Measurements from ENCODE around the gene CRYBB2. TPM values are rescaled to one million over a fixed set of nuclear protein-coding genes. Genes with fewer than 3 reads are reported as not detected.

CRYBB2 gene
- total RNA-seq, 1 donor from 2014 or later, result not detected

DNA sequence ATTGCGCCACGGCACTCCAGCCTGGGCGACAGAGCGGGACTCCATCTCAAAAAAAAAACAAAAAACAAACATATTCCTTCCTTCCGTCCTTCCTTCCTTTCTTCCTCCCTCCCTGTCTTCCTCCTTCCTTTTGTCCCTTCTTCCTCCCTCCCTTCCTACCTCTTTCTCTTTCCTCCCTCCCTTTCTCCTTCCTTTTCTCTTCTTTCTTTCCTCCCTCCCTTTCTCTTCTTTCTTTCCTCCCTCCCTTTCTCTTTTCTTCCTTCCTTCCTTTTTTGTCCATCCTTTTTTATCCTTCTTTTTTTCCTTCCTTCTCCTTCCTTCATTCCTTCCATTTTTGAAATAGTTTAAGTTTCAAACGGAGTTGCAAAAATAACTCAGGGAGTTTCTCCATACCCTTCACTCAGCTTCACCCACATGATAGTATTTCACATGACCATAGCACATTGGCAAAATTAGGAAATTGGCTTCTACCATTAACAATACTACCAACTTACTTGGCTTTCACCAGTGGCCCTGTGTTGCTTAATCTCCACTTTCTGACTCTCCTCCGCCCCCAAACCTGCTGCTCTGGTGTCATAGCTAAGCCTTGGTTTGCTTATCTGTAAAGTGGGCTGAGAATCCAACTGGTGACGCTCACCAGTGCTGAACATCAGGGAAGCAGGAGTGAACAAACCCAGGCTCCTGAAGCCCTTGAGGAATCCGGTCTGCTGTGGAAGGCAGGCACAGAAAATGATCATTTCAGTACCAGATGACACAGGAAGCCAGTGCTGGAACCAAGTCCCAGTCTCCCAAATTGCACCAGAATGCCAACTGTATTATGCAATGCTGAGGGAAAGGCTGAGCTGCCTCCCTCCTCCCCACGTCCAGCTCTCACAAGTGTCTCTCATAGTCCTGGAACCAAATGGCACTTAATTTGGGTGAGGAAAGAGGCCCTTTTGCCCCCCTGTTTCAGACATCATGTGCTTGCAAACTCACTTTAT is 37.0 kb upstream of the CRYBB2 start:
- Mint-ChIP-seq H3K4me3 (no peak overlapping the region), H3K27ac (no peak overlapping the region), H3K36me3 (peaks cover 39% of the 10 kb centered on the region), H3K27me3 (ENCODE audit: low read depth) (no peaks in the 10 kb centered on the region), H3K4me1 (no peaks in the 10 kb centered on the region), H3K9me3 (peaks cover 9% of the 10 kb centered on the region)
- DNase-seq (ENCODE audit: low spot score in 2 of 2, unreplicated experiment in 2 of 2), result no peak
- TF ChIP-seq, protein P1, sequence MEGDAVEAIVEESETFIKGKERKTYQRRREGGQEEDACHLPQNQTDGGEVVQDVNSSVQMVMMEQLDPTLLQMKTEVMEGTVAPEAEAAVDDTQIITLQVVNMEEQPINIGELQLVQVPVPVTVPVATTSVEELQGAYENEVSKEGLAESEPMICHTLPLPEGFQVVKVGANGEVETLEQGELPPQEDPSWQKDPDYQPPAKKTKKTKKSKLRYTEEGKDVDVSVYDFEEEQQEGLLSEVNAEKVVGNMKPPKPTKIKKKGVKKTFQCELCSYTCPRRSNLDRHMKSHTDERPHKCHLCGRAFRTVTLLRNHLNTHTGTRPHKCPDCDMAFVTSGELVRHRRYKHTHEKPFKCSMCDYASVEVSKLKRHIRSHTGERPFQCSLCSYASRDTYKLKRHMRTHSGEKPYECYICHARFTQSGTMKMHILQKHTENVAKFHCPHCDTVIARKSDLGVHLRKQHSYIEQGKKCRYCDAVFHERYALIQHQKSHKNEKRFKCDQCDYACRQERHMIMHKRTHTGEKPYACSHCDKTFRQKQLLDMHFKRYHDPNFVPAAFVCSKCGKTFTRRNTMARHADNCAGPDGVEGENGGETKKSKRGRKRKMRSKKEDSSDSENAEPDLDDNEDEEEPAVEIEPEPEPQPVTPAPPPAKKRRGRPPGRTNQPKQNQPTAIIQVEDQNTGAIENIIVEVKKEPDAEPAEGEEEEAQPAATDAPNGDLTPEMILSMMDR (IDR thresholded peaks at IDR 0.05; ENCODE audit: unreplicated experiment), result no peak

DNA sequence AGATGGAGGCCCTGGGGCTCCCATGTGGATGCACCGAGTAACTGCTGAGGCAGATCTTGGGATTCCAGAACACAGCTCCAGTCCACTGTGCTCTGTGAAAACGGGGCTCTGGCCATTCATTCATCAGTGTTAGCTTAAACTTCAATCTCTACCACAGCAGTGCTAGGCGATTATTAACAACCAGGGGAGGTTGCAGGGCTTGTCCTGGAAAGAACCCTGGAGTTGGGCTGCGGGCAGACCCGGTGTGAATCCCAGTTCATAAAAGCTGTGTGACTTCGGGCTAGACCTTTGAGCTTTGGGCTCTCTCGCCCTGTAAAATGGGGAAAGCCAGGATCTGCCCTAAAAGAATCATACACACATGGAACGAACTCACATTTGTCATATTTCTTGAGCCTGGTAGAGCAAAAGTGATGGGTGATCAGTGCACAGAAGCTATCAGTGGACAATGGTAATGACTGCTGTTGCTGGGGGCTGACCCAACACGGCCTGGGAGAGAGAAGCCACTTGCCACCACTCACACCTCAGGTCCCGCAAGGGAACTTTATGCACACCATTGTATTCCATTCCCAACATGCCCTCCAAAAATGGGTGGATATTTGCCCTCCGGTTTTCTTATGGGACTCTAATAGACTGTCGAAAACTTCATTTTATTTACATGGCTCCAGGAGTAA is 35.4 kb upstream of the CRYBB2 start:
- Mint-ChIP-seq H3K4me1 (no peaks in the 10 kb centered on the region), H3K4me3 (no peak overlapping the region), H3K27ac (no peak overlapping the region), H3K9me3 (peaks cover 9% of the 10 kb centered on the region), H3K36me3 (peaks cover 40% of the 10 kb centered on the region), H3K27me3 (ENCODE audit: low read depth) (no peaks in the 10 kb centered on the region)
- no peak for DNase-seq (ENCODE audit: low spot score in 2 of 2, unreplicated experiment in 2 of 2)
- TF ChIP-seq, protein P1 (IDR thresholded peaks at IDR 0.05; ENCODE audit: unreplicated experiment), result no peak

DNA sequence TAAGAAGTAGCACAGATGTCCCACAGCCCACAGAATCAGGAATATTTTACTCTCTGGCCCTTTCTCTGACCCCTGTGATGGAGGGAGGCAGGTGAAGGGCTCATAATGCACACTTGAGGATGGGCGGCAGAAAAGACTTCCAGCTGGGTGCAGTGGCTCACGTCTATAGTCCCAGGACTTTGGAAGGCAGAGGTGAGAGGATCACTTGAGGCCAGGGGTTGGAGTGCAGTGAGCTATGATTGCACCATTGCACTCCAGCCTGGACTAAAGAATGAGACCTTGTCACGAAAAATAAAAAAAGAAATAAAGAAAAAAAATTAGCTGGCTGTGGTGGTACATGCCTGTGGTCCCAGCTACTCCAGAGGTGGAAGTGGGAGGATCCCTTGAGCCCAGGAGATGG is 33.3 kb upstream of the CRYBB2 start:
- H3K9me3 Mint-ChIP-seq, result no peaks in the 10 kb centered on the region
- DNase-seq (ENCODE audit: low spot score in 2 of 2, unreplicated experiment in 2 of 2), result no peak
- H3K27me3 Mint-ChIP-seq (ENCODE audit: low read depth), result no peaks in the 10 kb centered on the region
- no peaks in the 10 kb centered on the region for H3K4me1 Mint-ChIP-seq
- H3K27ac Mint-ChIP-seq, result no peak overlapping the region
- H3K36me3 Mint-ChIP-seq, result peaks cover 39% of the 10 kb centered on the region
- TF ChIP-seq, protein P1 (IDR thresholded peaks at IDR 0.05; ENCODE audit: unreplicated experiment), result no peak
- H3K4me3 Mint-ChIP-seq, result no peak overlapping the region

DNA sequence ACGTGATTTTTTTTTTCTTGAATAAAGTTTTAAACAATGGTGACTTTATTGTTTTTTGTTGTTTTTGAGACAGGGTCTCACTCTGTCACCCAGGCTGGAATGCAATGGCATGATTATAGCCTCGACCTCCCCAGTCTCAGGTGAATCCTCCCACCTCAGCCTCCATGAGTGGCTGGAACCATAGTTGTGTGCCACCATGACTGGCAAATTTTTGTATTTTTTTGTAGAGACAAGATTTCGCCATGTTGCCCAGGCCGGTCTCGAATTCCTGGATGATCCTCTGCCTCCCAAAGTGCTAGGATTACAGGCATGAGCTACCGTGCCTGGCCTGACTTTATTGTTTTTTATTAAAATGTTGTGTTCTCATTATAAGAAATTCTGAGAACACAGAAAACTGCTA is 32.0 kb upstream of the CRYBB2 start:
- H3K36me3 Mint-ChIP-seq, result peaks cover 37% of the 10 kb centered on the region
- TF ChIP-seq, protein P1 (IDR thresholded peaks at IDR 0.05; ENCODE audit: unreplicated experiment), result no peak
- H3K27me3 Mint-ChIP-seq (ENCODE audit: low read depth), result no peaks in the 10 kb centered on the region
- no peak overlapping the region for H3K4me3 Mint-ChIP-seq
- no peak for DNase-seq (ENCODE audit: low spot score in 2 of 2, unreplicated experiment in 2 of 2)
- H3K27ac Mint-ChIP-seq, result no peak overlapping the region
- H3K4me1 Mint-ChIP-seq, result no peaks in the 10 kb centered on the region
- H3K9me3 Mint-ChIP-seq, result no peaks in the 10 kb centered on the region

DNA sequence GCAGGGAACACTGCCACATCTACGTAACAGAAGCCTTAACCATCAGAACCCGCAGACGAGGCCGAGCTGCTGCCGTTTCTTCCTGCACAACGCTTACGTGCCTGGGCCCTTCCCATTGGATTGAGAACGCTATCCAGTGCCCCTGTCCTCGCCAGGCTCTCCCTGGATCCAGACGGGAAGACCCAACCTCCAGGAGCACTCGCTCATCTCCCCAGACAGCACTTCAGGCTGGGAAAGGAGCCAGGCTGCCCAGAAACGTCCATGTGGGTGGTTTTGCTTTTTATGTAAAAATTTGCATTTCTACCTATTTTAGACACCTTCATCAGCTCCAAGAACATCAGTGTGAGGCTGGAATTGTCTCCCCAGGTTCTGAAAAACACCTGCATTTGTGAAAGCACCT is 27.0 kb upstream of the CRYBB2 start:
- Mint-ChIP-seq H3K27me3 (ENCODE audit: low read depth) (no peaks in the 10 kb centered on the region), H3K27ac (no peak overlapping the region), H3K36me3 (peaks cover 22% of the 10 kb centered on the region), H3K4me1 (no peaks in the 10 kb centered on the region), H3K9me3 (no peaks in the 10 kb centered on the region), H3K4me3 (no peak overlapping the region)
- no peak for DNase-seq (ENCODE audit: low spot score in 2 of 2, unreplicated experiment in 2 of 2)
- TF ChIP-seq, protein P1 (IDR thresholded peaks at IDR 0.05; ENCODE audit: unreplicated experiment), result no peak
